NB4 (cell line): ENCODE results near the gene PSMG3.
A peak's percentile ranks its signal among the peaks of the same experiment; 100 is the strongest.

Source experiments
- DNase-seq: peaks from one replicate; pipeline ENCODE4 v3.0.0; 2010; ENCODE audit warnings: low read depth
- H3K4me3 ChIP-seq: one replicate; pipeline ENCODE4 v1.5.1; 2011; ENCODE audit warnings: mild to moderate bottlenecking, low read depth, low read length, moderate library complexity
- CTCF ChIP-seq: IDR thresholded peaks from one replicate; pipeline ENCODE4 v1.5.1; 2012; ENCODE audit warnings: low read depth, low read length
- MYC ChIP-seq: IDR thresholded peaks from 2 replicates; pipeline ENCODE4 v1.6.1; 2011; ENCODE audit warnings: low read depth, low read length
- POLR2A ChIP-seq: IDR thresholded peaks from 2 replicates; pipeline ENCODE4 v1.6.1; 2011; ENCODE audit warnings: mild to moderate bottlenecking; ENCODE audit not compliant: insufficient read length; ENCODE audit errors: extremely low read depth
- TF ChIP-seq, protein P1 (sequence below): IDR thresholded peaks from 2 replicates; pipeline ENCODE4 v1.6.1; 2011; ENCODE audit warnings: low read depth, low read length

Gene PSMG3

DNA sequence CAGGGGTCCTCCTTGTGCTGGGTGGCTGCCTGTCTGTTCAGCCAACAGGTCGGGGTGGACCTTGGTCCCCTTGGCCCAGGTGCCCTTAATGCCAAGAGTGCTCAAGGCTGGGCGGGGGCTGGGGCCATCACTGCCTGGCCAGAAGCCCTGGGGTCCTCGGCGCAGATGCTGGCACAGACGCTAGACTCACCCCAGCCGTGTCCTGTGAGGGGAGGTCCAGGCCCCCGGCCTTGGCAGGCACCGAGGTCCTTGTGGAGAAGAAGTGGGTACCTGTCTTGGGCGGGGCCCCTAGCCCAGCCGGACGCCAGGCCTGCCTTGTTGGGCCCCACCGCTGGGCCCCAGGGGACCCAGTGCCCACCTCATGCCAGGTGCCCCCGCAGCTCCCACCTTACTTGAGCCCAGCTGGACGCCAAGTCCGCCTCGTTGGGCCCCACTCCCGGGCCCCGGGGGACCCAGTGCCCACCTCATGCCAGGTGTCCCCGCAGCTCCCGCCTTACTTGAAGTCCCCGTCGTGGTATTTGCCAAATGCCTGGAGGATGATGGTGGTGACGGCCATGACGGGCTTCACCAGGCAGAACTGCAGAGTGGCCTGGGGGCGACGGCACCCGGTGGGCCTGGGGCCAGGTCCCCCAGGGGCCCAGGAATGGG is 20.4 kb downstream of the PSMG3 start:
- no peak overlapping the region for H3K4me3 ChIP-seq
- DNase-seq, result no peak
- TF ChIP-seq POLR2A (no peak), MYC (no peak), CTCF (no peak)
- TF ChIP-seq, protein P1, sequence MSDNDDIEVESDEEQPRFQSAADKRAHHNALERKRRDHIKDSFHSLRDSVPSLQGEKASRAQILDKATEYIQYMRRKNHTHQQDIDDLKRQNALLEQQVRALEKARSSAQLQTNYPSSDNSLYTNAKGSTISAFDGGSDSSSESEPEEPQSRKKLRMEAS, result no peak

GRCh38 chr7:1548944-1549343 is 20.9 kb downstream of the PSMG3 start:
- no peak for DNase-seq
- H3K4me3 ChIP-seq, result no peak overlapping the region
- TF ChIP-seq POLR2A, result no peak
- TF ChIP-seq CTCF, result no peak
- TF ChIP-seq, protein P1, result no peak
- no peak for TF ChIP-seq MYC

- peak; percentile 17 for TF ChIP-seq CTCF
- no peak for TF ChIP-seq MYC
- peak; percentile 55 for DNase-seq
- H3K4me3 ChIP-seq, result no peak overlapping the region
Measured at GRCh38 chr7:1548438-1548831, 21.4 kb downstream of the PSMG3 start.

DNA sequence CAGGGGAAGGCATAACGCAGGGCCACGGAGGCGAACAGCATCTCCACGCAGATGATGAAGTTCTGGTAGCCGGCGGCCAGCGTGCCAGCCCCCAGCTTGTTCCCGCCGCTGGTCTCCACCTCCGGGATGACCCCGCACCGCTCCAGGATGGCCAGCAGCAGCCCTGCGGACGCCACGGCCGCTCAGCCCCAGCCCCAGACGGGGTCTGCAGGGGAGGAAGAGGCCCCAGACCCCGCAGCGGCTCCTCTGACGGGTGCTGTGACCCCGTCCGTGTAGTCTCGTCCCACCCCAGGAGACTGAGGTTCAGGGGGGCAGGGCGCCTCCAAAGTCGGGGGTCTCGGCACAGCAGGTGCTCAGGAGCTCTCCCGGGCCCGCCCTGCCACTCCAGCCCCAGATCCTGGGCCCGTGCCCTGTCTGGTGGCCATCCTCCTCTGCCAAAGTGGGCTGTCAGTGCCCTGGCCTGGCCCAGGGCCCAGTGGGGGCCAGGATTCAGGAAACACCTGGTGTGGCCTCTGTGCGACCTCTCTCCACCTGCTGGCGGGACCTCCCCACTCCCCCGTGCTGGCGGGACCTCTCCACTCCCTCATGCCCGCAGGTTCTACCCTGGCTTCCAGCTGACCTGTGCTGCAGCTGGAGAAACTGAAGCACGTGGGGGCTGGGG is 21.9 kb downstream of the PSMG3 start:
- no peak overlapping the region for H3K4me3 ChIP-seq
- TF ChIP-seq POLR2A (no peak), MYC (no peak), CTCF (no peak)
- TF ChIP-seq, protein P1, result peak; percentile 22; the same call in 1 of the 2 replicates
- no peak for DNase-seq

- no peak overlapping the region for H3K4me3 ChIP-seq
- TF ChIP-seq MYC (no peak), POLR2A (no peak), CTCF (no peak)
- no peak for DNase-seq
Measured at GRCh38 chr7:1546909-1547776, 22.7 kb downstream of the PSMG3 start.
